Measurements from ENCODE around the gene FOXP1.

- TF ChIP-seq POLR2AphosphoS5 (IDR thresholded peaks at IDR 0.05; ENCODE audit: low read depth, low read length) (no peak), CTCF (IDR thresholded peaks at IDR 0.05) (no peak)
Observed at GRCh38 chr3:71462586-71462985, 120.9 kb downstream of the FOXP1 start.

All from Panc1 (cell line).